Measurements from ENCODE around the gene RAB11A.

The RAB11A gene

GRCh38 chr15:65827065-65827464, 42.2 kb upstream of the RAB11A start:
- H3K4me3 ChIP-seq (ENCODE audit: low read depth in 1 of 2, low read length in 2 of 2): no peak overlapping the region
- TF ChIP-seq EZH2 (IDR thresholded peaks at IDR 0.05; ENCODE audit: borderline replicate concordance, low read depth, low read length, severe bottlenecking) (no peak), CTCF (IDR thresholded peaks at IDR 0.05; ENCODE audit: borderline replicate concordance, extremely low read depth, low read length, poor library complexity, severe bottlenecking) (no peak)
- no peak overlapping the region for H3K4me2 ChIP-seq (ENCODE audit: insufficient read depth, low read length)
- H3K4me1 ChIP-seq (ENCODE audit: insufficient read depth, low read length): peaks cover 8% of the 10 kb centered on the region
- no peaks in the 10 kb centered on the region for H3K79me2 ChIP-seq (ENCODE audit: insufficient read depth, low read length)
- ATAC-seq (ENCODE audit: insufficient read depth, low read depth) (no peak), DNase-seq (no peak)
- no peak overlapping the region for H3K9ac ChIP-seq (ENCODE audit: low read depth, low read length)
- H4K20me1 ChIP-seq (ENCODE audit: insufficient read depth, low read length): no peaks in the 10 kb centered on the region
- no peak overlapping the region for H3K27ac ChIP-seq (ENCODE audit: low read length)
- no peaks in the 10 kb centered on the region for H3K36me3 ChIP-seq (ENCODE audit: insufficient read depth, low read length)
- H3K9me3 ChIP-seq (ENCODE audit: insufficient read depth, low read length, severe bottlenecking): no peaks in the 10 kb centered on the region
- no peak overlapping the region for H2AFZ ChIP-seq (ENCODE audit: low read depth, low read length)
- H3K27me3 ChIP-seq (ENCODE audit: insufficient read depth, low read length, poor library complexity): no peaks in the 10 kb centered on the region

GRCh38 chr15:65828585-65828984, 40.7 kb upstream of the RAB11A start:
- DNase-seq (no peak), ATAC-seq (ENCODE audit: insufficient read depth, low read depth) (no peak)
- no peak overlapping the region for H2AFZ ChIP-seq (ENCODE audit: low read depth, low read length)
- H3K27me3 ChIP-seq (ENCODE audit: insufficient read depth, low read length, poor library complexity): no peaks in the 10 kb centered on the region
- no peak overlapping the region for H3K4me3 ChIP-seq (ENCODE audit: low read depth in 1 of 2, low read length in 2 of 2)
- no peaks in the 10 kb centered on the region for H3K36me3 ChIP-seq (ENCODE audit: insufficient read depth, low read length)
- H3K9me3 ChIP-seq (ENCODE audit: insufficient read depth, low read length, severe bottlenecking): no peaks in the 10 kb centered on the region
- H3K4me2 ChIP-seq (ENCODE audit: insufficient read depth, low read length): no peak overlapping the region
- no peak overlapping the region for H3K9ac ChIP-seq (ENCODE audit: low read depth, low read length)
- no peak overlapping the region for H3K27ac ChIP-seq (ENCODE audit: low read length)
- no peaks in the 10 kb centered on the region for H4K20me1 ChIP-seq (ENCODE audit: insufficient read depth, low read length)
- no peaks in the 10 kb centered on the region for H3K79me2 ChIP-seq (ENCODE audit: insufficient read depth, low read length)
- TF ChIP-seq EZH2 (IDR thresholded peaks at IDR 0.05; ENCODE audit: borderline replicate concordance, low read depth, low read length, severe bottlenecking) (no peak), CTCF (IDR thresholded peaks at IDR 0.05; ENCODE audit: borderline replicate concordance, extremely low read depth, low read length, poor library complexity, severe bottlenecking) (no peak)
- H3K4me1 ChIP-seq (ENCODE audit: insufficient read depth, low read length): peaks cover 23% of the 10 kb centered on the region

GRCh38 chr15:65829130-65829764, 40.0 kb upstream of the RAB11A start:
- Histone ChIP-seq H2AFZ (ENCODE audit: low read depth, low read length) (no peak overlapping the region), H3K36me3 (ENCODE audit: insufficient read depth, low read length) (no peaks in the 10 kb centered on the region), H3K4me3 (ENCODE audit: low read depth in 1 of 2, low read length in 2 of 2) (no peak overlapping the region), H3K4me2 (ENCODE audit: insufficient read depth, low read length) (no peak overlapping the region), H3K4me1 (ENCODE audit: insufficient read depth, low read length) (peaks cover 29% of the 10 kb centered on the region), H3K27me3 (ENCODE audit: insufficient read depth, low read length, poor library complexity) (no peaks in the 10 kb centered on the region), H3K9ac (ENCODE audit: low read depth, low read length) (no peak overlapping the region), H3K9me3 (ENCODE audit: insufficient read depth, low read length, severe bottlenecking) (no peaks in the 10 kb centered on the region), H3K27ac (ENCODE audit: low read length) (no peak overlapping the region), H3K79me2 (ENCODE audit: insufficient read depth, low read length) (no peaks in the 10 kb centered on the region), H4K20me1 (ENCODE audit: insufficient read depth, low read length) (no peaks in the 10 kb centered on the region)
- TF ChIP-seq CTCF (IDR thresholded peaks at IDR 0.05; ENCODE audit: borderline replicate concordance, extremely low read depth, low read length, poor library complexity, severe bottlenecking) (peak; percentile 67), EZH2 (IDR thresholded peaks at IDR 0.05; ENCODE audit: borderline replicate concordance, low read depth, low read length, severe bottlenecking) (no peak)
- ATAC-seq (ENCODE audit: insufficient read depth, low read depth) (no peak), DNase-seq (peak; percentile 17)

Data from DND-41 (cell line).